Measurements from ENCODE around the gene GINM1. TPM values are rescaled to one million over a fixed set of nuclear protein-coding genes. Genes with fewer than 3 reads are reported as not detected.

GINM1 gene
- polyA plus RNA-seq, 3 donors: 17.0 to 44.4 (median 42.3) TPM

DNA sequence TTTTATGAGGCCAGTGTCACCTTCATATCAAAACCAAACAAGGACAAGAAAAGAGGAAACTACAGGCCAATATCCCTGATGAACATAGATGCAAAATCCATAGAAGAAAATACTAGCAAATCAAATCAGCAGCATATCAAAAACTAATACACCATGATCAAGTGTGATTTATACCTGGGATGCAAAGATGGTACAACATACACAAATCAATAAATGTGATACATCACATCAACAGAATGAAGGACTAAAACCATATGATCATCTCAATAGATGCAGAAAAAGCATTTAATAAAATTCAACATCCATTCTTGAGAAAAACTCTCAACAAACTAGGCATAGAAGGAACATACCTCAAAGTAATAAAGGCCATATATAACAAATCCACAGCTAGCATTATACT, 8.1 kb upstream of the GINM1 start:
- Histone ChIP-seq H3K9ac (ENCODE audit: insufficient read depth, low read length, poor library complexity, severe bottlenecking) (no peak overlapping the region), H3K9me3 (replicated peaks in 1 of 2; ENCODE audit: control insufficient read depth in 1 of 2, insufficient read depth in 1 of 2, low read length in 2 of 2) (no peaks in the 10 kb centered on the region), H3K27ac (ENCODE audit: low read depth in 1 of 2, low read length in 2 of 2) (no peak overlapping the region), H3K4me3 (replicated peaks in 1 of 3; ENCODE audit: low read depth in 2 of 3, low read length in 3 of 3) (no peak overlapping the region), H3K4me2 (replicated peaks; ENCODE audit: extremely low read depth, low read length, poor library complexity, severe bottlenecking) (no peak overlapping the region), H2AFZ (ENCODE audit: insufficient read depth, low read depth, low read length, poor library complexity, severe bottlenecking) (no peak overlapping the region), H3K36me3 (replicated peaks in 1 of 2; ENCODE audit: control insufficient read depth in 1 of 2, insufficient read depth in 2 of 2, low read length in 2 of 2) (no peaks in the 10 kb centered on the region), H3K4me1 (ENCODE audit: control insufficient read depth in 1 of 2, insufficient read depth in 2 of 2, low read length in 2 of 2) (no peaks in the 10 kb centered on the region), H3K79me2 (ENCODE audit: insufficient read depth, low read length) (no peaks in the 10 kb centered on the region), H3K27me3 (ENCODE audit: control insufficient read depth in 2 of 2, insufficient read depth in 2 of 2, low read length in 2 of 2) (peaks cover 10 to 11% of the 10 kb centered on the region in 2 donors), H4K20me1 (ENCODE audit: insufficient read depth, low read length) (no peaks in the 10 kb centered on the region)
- intact Hi-C loops (cut with micrococcal nuclease): no loop called here
- Mint-ChIP-seq H3K4me1 (no peaks in the 10 kb centered on the region), H3K9me3 (peaks cover 0 to 3% (median 0%) of the 10 kb centered on the region in 7 donors), H3K4me3 (peak overlapping the region in 1 of 2 donors; percentile 54), H3K27ac (no peak overlapping the region), H3K36me3 (no peaks in the 10 kb centered on the region), H3K27me3 (ENCODE audit: low read depth in 3 of 3) (peaks cover 13 to 57% (median 31%) of the 10 kb centered on the region in 3 donors)
- TF ChIP-seq, protein P1, sequence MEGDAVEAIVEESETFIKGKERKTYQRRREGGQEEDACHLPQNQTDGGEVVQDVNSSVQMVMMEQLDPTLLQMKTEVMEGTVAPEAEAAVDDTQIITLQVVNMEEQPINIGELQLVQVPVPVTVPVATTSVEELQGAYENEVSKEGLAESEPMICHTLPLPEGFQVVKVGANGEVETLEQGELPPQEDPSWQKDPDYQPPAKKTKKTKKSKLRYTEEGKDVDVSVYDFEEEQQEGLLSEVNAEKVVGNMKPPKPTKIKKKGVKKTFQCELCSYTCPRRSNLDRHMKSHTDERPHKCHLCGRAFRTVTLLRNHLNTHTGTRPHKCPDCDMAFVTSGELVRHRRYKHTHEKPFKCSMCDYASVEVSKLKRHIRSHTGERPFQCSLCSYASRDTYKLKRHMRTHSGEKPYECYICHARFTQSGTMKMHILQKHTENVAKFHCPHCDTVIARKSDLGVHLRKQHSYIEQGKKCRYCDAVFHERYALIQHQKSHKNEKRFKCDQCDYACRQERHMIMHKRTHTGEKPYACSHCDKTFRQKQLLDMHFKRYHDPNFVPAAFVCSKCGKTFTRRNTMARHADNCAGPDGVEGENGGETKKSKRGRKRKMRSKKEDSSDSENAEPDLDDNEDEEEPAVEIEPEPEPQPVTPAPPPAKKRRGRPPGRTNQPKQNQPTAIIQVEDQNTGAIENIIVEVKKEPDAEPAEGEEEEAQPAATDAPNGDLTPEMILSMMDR (IDR thresholded peaks at IDR 0.05): no peak
- DNase-seq: no peak

DNA sequence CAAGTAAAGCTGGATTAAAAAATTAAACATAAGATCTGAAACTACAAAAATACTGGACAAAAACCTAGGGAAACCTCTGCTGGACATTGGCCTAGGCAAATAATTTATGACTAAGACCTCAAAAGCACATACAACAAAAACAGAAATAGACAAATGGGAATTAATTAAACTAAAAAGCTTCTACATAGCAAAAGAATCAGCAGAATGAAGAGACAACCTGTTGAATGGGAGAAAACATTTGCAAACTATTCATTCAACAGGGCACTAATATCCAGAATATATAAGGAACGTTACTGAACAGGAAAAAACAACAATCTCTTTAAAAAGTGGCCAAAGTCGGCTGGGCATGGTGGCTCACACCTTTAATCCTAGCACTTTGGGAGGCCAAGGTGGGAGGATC, 6.8 kb upstream of the GINM1 start:
- intact Hi-C loops (cut with micrococcal nuclease): no loop called here
- no peaks in the 10 kb centered on the region for H3K9me3 ChIP-seq (replicated peaks in 1 of 2; ENCODE audit: control insufficient read depth in 1 of 2, insufficient read depth in 1 of 2, low read length in 2 of 2)
- no peaks in the 10 kb centered on the region for H3K36me3 Mint-ChIP-seq
- H3K4me3 Mint-ChIP-seq: no peak overlapping the region
- no peaks in the 10 kb centered on the region for H3K36me3 ChIP-seq (replicated peaks in 1 of 2; ENCODE audit: control insufficient read depth in 1 of 2, insufficient read depth in 2 of 2, low read length in 2 of 2)
- H3K4me3 ChIP-seq (replicated peaks in 1 of 3; ENCODE audit: low read depth in 2 of 3, low read length in 3 of 3): no peak overlapping the region
- H3K27ac Mint-ChIP-seq: peak overlapping the region in 1 of 7 donors; percentile 17
- WGBS (ENCODE audit: insufficient coverage): 100% methylated on average over 1 of the region's 2 CpGs
- no peak overlapping the region for H3K4me2 ChIP-seq (replicated peaks; ENCODE audit: extremely low read depth, low read length, poor library complexity, severe bottlenecking)
- peaks cover 0 to 3% (median 0%) of the 10 kb centered on the region in 7 donors for H3K9me3 Mint-ChIP-seq
- H2AFZ ChIP-seq (ENCODE audit: insufficient read depth, low read depth, low read length, poor library complexity, severe bottlenecking): no peak overlapping the region
- no peaks in the 10 kb centered on the region for H3K79me2 ChIP-seq (ENCODE audit: insufficient read depth, low read length)
- TF ChIP-seq, protein P1 (IDR thresholded peaks at IDR 0.05): no peak
- H3K4me1 ChIP-seq (ENCODE audit: control insufficient read depth in 1 of 2, insufficient read depth in 2 of 2, low read length in 2 of 2): no peaks in the 10 kb centered on the region
- H3K27ac ChIP-seq (ENCODE audit: low read depth in 1 of 2, low read length in 2 of 2): no peak overlapping the region
- H3K9ac ChIP-seq (ENCODE audit: insufficient read depth, low read length, poor library complexity, severe bottlenecking): no peak overlapping the region
- H3K27me3 Mint-ChIP-seq (ENCODE audit: low read depth in 3 of 3): peaks cover 16 to 51% (median 30%) of the 10 kb centered on the region in 3 donors
- no peak for DNase-seq
- H3K4me1 Mint-ChIP-seq: no peaks in the 10 kb centered on the region
- H3K27me3 ChIP-seq (ENCODE audit: control insufficient read depth in 2 of 2, insufficient read depth in 2 of 2, low read length in 2 of 2): peaks cover 12 to 18% of the 10 kb centered on the region in 2 donors
- H4K20me1 ChIP-seq (ENCODE audit: insufficient read depth, low read length): no peaks in the 10 kb centered on the region
